Occipital lobe (tissue), 2 donors: ENCODE results near the gene RGS13. TPM values are rescaled to one million over a fixed set of nuclear protein-coding genes. Genes with fewer than 3 reads are reported as not detected.
"Not testable (repeated sequence)": the region's sequence is repeated elsewhere in the genome, so short reads cannot be mapped to it uniquely, and the experiment has no call there.

Experiments used
- DNase-seq: peaks from one replicate; lab custom pipeline; 2025; lab: John Stamatoyannopoulos, UW
- total RNA-seq: library from RNA; depleted of rRNA; stranded (reverse); fragments of >200 nt; gene quantifications from one replicate; pipeline ENCODE4 v1.2.3, GENCODE V29; 2014

RGS13 gene
- total RNA-seq, 1 donor from 2014 or later, result not detected

- DNase-seq, result no peak
Observed at GRCh38 chr1:192675716-192676115, 39.8 kb downstream of the RGS13 start.

DNA sequence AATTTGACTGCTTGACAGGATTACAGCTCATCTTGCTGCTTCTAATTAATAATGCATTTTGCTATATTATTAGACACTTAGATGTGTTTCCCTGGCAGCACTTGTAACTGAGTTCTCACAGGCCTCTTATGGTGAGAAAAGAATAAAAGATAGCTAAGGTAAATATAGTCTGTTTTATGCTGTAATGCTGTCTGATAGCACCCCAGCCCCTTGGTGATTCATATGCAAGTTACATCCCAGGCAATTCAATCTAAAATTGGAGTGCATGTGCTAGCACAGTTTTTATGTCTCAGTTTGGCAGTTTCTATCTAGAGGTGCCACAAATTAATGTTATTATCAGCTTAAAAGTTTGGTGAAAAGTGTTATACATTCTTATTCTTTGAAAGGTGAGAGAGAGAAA lies 42.2 kb downstream of the RGS13 start:
- no peak for DNase-seq

GRCh38 chr1:192682335-192682734 lies 46.4 kb downstream of the RGS13 start:
- DNase-seq, result no peak

DNA sequence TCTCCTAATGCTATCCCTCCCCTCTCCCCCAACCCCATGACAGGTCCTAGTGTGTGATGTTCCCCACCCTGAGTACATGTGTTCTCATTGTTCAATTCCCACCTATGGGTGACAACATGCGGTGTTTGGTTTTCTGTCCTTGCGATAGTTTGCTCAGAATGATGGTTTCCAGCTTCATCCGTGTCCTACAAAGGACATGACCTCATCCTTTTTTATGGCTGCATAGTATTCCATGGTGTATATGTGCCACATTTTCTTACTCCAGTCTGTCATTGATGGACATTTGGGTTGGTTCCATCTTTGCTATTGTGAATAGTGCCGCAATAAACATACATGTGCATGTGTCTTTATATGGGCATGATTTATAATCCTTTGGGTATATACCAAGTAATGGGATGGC lies 47.1 kb downstream of the RGS13 start:
- DNase-seq, result not testable (repeated sequence)

DNA sequence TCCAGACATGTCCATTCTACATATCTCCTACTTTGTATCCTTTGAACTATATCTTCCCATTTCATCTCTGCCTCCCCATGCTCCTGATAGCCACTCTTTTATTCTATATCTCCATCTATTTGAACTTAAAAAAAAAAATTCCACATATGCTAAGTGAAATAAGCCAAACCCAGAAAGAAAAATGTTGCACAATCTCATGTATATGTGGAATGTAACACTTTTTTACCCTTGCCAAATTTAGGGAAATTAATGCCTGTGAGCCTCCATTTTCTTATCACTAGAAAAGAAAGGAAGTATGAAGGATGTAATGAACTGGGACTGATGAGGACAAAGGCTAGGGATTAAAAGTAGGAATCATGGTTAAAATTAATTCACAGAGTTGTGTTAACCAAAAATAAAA lies 53.5 kb downstream of the RGS13 start:
- DNase-seq, result no peak

GRCh38 chr1:192691041-192691440 lies 55.1 kb downstream of the RGS13 start:
- DNase-seq, result no peak

DNA sequence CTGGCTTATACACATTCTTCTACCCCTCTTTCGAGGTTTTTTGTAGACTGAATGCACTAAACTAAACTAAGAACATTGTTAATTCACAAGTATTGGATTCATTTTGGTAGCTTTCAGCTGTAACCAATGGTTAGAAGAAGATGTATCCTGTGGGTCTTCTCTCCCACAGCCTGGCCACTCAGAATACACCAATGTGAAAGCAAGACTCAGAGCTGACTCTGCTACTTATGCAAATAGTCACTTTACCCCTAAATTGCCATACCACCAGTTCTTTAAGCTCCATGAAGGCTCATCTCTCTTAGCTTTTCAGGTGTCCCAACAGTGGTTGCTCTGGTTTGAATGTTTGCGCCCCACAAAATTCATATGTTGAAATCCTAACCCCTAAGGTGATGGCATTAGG lies 60.1 kb downstream of the RGS13 start:
- no peak for DNase-seq

- DNase-seq, result no peak
Observed at GRCh38 chr1:192697771-192698170, 61.8 kb downstream of the RGS13 start.

DNA sequence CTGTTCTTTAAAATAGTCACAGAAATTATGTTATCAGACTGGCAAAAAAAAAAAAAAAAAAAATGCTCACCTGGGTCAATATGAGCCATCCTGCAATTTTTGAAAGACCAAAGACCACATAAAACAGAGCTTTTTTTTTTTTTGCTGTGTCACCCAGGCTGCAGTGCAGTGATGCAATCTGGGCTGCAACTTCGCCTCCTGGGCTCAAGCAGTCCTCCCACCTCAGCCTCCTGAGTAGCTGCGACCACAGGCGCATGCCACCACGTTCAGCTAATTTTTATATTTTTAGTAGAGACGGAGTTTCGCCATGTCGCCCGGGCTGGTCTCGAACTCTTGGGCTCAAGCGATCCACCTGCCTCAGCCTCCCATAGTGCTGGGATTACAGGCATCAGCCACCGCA lies 62.8 kb downstream of the RGS13 start:
- DNase-seq, result no peak

DNA sequence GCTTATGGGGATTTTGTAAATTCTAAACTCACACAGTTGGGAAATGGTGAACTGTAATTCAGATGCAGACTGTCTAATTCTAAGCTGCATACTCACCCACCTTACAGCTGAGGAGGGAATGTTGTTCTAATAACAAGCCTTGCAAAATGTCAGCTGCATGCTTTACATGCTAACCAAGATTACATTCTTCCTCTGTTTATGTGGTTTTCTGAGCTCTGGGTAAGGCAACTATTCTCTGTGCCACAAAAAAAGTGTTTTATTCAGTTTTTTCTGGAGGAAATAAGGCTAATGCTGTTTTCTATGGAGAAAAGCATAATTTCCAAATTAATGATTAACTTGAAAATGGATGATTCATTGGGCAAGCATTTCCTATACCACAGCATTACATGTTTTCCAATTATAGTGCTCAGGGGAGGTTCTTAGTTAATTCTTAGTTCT lies 64.9 kb downstream of the RGS13 start:
- no peak for DNase-seq

GRCh38 chr1:192702212-192702902 lies 66.4 kb downstream of the RGS13 start:
- DNase-seq, result no peak

DNA sequence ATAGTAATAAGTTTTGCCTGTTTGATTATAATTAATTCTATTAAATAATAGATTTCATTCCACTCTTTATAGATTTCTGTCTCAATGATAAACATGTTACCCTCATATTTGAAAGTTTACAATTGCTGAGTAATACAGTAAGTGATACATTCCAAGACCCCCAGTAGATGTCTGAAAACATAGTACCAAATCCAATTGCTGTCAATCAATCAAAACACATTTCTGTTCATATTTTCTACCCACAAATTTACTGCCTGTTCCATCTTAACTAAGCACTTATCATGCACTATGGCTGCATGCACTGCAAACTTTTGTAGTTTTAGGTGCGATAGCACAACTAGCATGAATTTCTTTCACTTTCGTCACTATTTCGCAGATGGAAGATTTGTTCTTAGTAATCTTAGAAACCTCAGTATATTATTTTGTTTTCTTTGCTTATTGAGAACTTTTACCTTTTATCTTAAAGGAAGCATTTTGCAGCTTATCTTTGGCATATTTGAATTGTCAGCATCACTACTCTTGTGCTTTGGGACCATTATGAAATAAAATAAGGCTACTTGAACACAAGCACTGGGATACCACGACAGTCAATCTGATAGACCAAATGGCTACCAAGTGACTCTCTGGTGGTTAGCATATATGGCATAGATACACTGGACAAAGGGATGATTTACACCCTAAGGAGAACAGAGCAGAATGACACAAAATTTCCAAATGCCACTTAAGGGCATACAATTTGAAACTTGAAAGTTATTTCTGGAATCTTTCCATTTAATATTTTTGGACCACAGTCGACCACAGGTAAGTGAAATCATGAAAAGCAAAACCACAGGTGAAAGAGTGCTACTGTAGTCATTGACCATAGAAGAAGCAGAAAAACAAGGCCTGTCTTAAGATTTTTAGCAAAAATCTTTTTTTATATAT lies 67.6 kb downstream of the RGS13 start:
- no peak for DNase-seq

DNA sequence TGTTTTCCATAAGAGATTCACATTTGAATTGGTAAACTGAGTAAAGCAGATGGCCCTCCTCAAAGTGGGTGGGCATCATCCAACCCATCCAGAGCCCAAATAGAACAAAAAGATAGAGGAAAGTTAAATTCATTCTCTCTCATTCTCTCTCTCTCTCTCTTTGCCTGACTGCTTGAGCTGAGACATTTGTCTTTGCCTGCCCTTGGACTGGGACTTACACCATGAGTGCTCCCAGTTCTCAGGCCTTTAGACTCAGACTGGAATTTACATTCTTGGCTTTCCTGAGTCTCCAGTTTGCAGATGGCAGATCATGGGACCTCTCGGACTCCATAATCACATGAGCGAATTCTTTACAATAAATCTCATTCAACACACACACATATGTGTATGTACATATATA lies 69.6 kb downstream of the RGS13 start:
- no peak for DNase-seq

GRCh38 chr1:192706936-192707335 lies 71.0 kb downstream of the RGS13 start:
- no peak for DNase-seq

DNA sequence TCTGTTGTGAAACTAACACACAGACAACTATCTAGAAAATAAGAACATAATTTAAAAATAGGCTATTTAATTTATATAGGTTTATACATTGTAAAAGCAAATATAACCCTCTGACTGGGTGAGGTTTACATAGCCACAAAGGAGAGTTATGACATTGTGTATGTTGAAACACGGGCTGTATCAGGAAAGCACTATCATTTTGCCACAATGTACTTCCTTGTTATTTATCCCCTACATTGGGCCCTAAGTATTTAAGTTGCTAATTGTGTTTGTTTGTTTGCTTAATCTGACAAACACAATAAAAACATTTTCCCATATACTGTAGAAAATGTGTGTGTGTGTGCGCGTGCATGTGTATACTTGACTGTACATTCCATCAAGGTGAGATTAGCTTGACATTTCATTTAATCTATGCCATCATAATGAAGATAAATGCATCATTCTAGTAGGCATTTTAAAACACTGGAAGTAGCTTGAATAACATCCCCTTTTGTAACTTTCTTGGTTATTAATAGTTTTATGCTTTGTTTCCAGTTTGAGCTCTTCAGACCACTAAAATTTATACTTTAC lies 72.1 kb downstream of the RGS13 start:
- no peak for DNase-seq

DNA sequence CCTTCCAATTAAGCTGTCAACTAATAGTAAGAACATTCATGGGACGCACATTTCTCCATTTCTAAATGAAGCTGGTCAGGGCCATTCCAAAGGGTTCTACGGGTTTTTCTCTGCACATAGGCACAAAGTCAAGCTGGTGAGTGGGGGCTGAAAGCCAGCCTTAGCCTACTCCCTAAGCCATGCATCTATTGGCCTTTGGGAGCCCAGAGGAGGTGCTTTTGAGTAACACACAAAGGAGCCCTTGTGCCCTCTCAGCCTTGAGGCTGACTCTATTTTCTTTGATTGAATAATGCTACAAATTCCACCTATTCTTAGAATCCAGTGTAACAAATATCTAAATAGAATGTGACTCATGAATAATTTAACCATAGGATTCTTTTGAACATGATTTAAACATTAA lies 73.6 kb downstream of the RGS13 start:
- no peak for DNase-seq

Other genes with a start within 250 kb of the RGS13 start
- gene RGS1, start 60.4 kb upstream of the RGS13 start, total RNA-seq, result 18.1 TPM
- 23.2 TPM for gene RGS2, start 172.9 kb downstream of the RGS13 start, total RNA-seq